Panc1 (cell line): Measurements from ENCODE around the gene ASL. TPM values are rescaled to one million over a fixed set of nuclear protein-coding genes. Genes with fewer than 3 reads are reported as not detected.
A peak's percentile ranks its signal among the peaks of the same experiment; 100 is the strongest.
"Not testable (repeated sequence)": the region's sequence is repeated elsewhere in the genome, so short reads cannot be mapped to it uniquely, and the experiment has no call there.

Experiments
- ATAC-seq: fragments of 200-7000 bp; cut with Tn5 transposase; 2 replicates; pipeline ENCODE4 v1.9.1; 2020; ENCODE audit warnings: mild to moderate bottlenecking, moderate library complexity
- BruUV-seq: library from RNA; stranded (reverse); fragments of 400-500 nt; replicated peaks from 2 replicates; lab custom pipeline; 2021; lab: Mats Ljungman, UMichigan
- CTCF ChIA-PET: fragments of 300-600 bp; sonication (Branson Sonifier 250); formaldehyde crosslinking; loops from one replicate; lab custom pipeline; 2022; ENCODE audit warnings: antibody characterized with exemption; lab: Charles Lee
- POLR2A ChIA-PET: fragments of 300-600 bp; sonication (Branson Sonifier 250); formaldehyde crosslinking; loops from one replicate; lab custom pipeline; 2022; ENCODE audit warnings: antibody characterized with exemption; lab: Charles Lee
- DNase-seq: peaks from one replicate; pipeline ENCODE4 v3.0.0-alpha.2; 2010; ENCODE audit warnings: low read depth, low spot score
- H3K27ac ChIP-seq: 2 replicates; pipeline ENCODE4 v1.5.1; 2011; ENCODE audit warnings: mild to moderate bottlenecking, low read length, inconsistent platforms
- H3K27me3 ChIP-seq: fragments of 200-500 bp; sonication (Bioruptor generic); 2 replicates; pipeline ENCODE4 v1.6.0; 2014; ENCODE audit warnings: low read length, inconsistent platforms; ENCODE audit not compliant: control insufficient read depth, insufficient read depth
- H3K36me3 ChIP-seq: fragments of 200-500 bp; sonication (Bioruptor generic); 2 replicates; pipeline ENCODE4 v1.5.1; 2014; ENCODE audit warnings: inconsistent platforms, mild to moderate bottlenecking, low read length, moderate library complexity; ENCODE audit not compliant: control insufficient read depth, insufficient read depth
- H3K4me1 ChIP-seq: 2 replicates; pipeline ENCODE4 v1.5.1; 2011; ENCODE audit warnings: inconsistent platforms, mild to moderate bottlenecking, low read length, moderate library complexity; ENCODE audit not compliant: control insufficient read depth, insufficient read depth
- H3K4me3 ChIP-seq, 2 experiments: 2 replicates each; pipeline ENCODE4 v1.5.1; 2011 to 2012; ENCODE audit warnings: low read depth in 2 of 2, low read length in 2 of 2, mild to moderate bottlenecking in 2 of 2, inconsistent platforms in 1 of 2, moderate library complexity in 1 of 2
- H3K9me3 ChIP-seq: fragments of 200-500 bp; sonication (Bioruptor generic); 2 replicates; pipeline ENCODE4 v1.5.1; 2014; ENCODE audit warnings: low read depth, mild to moderate bottlenecking, inconsistent platforms, low read length, moderate library complexity; ENCODE audit not compliant: control insufficient read depth, insufficient read depth
- CTCF ChIP-seq: fragments of 450-650 bp; IDR thresholded peaks from 2 replicates; pipeline ENCODE4 v1.5.1; 2017; ENCODE audit warnings: mild to moderate bottlenecking
- POLR2AphosphoS5 ChIP-seq: IDR thresholded peaks from 2 replicates; pipeline ENCODE4 v1.6.1; 2012; ENCODE audit warnings: mild to moderate bottlenecking, low read depth, low read length, moderate library complexity
- SIN3A ChIP-seq: IDR thresholded peaks from 2 replicates; pipeline ENCODE4 v1.6.1; 2012; ENCODE audit warnings: low read depth, mild to moderate bottlenecking, low read length, moderate library complexity, borderline replicate concordance; ENCODE audit not compliant: insufficient read depth
- TCF7L2 ChIP-seq: IDR thresholded peaks from 2 replicates; pipeline ENCODE4 v1.6.1; 2011; ENCODE audit warnings: mild to moderate bottlenecking, low read depth, low read length, inconsistent platforms
- in situ Hi-C: cut with HindIII; loops from 2 replicates; pipeline ENCODE4 v1.10.0; 2016; ENCODE audit warnings: low sequenced_read_pairs, low pct_unique_long_range_greater_than_20kb
- intact Hi-C: fragments of 100-400 bp; cut with micrococcal nuclease; formaldehyde crosslinking; loops from one replicate; pipeline ENCODE4 v1.10.0; 2022; ENCODE audit not compliant: unreplicated experiment
- total RNA-seq: library from RNA; stranded (reverse); gene quantifications from one replicate; pipeline ENCODE4 v1.2.1, GENCODE V29; 2021; ENCODE audit not compliant: unreplicated experiment
- TF ChIP-seq, protein P1 (sequence below), 2 experiments: IDR thresholded peaks; 2 replicates each; pipeline ENCODE4 v1.6.1; 2011 to 2012; ENCODE audit warnings: low read depth in 2 of 2, control low read depth in 1 of 2, low read length in 1 of 2, mild to moderate bottlenecking in 1 of 2, moderate library complexity in 1 of 2; ENCODE audit not compliant: insufficient read depth in 1 of 2

The ASL gene
- total RNA-seq, 1 experiment from 2014 or later = 34.3 TPM

DNA sequence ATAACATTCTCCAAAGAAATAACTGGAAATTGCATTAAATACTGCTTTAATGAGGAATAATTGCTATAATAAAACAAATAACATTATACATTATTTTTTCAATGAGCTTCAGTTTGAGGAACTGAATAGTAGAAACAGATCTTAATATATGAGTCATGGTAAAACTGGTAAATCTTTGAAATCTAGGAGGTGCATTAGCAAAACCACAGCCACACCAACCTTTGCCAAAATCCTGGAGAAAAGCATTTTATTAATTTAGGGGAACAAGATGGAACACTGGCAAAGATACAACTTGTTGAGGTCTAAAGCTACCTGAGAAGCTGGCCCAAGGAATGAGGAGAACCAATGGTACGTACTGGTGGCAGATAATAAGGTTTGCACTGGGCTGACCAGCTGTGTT lies 5.4 kb upstream of the ASL start:
- Histone ChIP-seq H3K27ac (no peak overlapping the region), H3K36me3 (no peaks in the 10 kb centered on the region), H3K27me3 (no peaks in the 10 kb centered on the region), H3K4me3 (no peak overlapping the region), H3K9me3 (no peaks in the 10 kb centered on the region), H3K4me1 (no peaks in the 10 kb centered on the region)
- DNase-seq (no peak), ATAC-seq (no peak)
- ChIA-PET POLR2A (no interaction called here), CTCF (interaction anchor here (0.5 kb wide), 1 partner anchor 449 kb away, joined by 11 read pairs; no protein-coding TSS in a partner anchor)
- TF ChIP-seq CTCF (no peak), POLR2AphosphoS5 (no peak), TCF7L2 (no peak), SIN3A (no peak)
- TF ChIP-seq, protein P1, sequence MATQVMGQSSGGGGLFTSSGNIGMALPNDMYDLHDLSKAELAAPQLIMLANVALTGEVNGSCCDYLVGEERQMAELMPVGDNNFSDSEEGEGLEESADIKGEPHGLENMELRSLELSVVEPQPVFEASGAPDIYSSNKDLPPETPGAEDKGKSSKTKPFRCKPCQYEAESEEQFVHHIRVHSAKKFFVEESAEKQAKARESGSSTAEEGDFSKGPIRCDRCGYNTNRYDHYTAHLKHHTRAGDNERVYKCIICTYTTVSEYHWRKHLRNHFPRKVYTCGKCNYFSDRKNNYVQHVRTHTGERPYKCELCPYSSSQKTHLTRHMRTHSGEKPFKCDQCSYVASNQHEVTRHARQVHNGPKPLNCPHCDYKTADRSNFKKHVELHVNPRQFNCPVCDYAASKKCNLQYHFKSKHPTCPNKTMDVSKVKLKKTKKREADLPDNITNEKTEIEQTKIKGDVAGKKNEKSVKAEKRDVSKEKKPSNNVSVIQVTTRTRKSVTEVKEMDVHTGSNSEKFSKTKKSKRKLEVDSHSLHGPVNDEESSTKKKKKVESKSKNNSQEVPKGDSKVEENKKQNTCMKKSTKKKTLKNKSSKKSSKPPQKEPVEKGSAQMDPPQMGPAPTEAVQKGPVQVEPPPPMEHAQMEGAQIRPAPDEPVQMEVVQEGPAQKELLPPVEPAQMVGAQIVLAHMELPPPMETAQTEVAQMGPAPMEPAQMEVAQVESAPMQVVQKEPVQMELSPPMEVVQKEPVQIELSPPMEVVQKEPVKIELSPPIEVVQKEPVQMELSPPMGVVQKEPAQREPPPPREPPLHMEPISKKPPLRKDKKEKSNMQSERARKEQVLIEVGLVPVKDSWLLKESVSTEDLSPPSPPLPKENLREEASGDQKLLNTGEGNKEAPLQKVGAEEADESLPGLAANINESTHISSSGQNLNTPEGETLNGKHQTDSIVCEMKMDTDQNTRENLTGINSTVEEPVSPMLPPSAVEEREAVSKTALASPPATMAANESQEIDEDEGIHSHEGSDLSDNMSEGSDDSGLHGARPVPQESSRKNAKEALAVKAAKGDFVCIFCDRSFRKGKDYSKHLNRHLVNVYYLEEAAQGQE (IDR thresholded peaks at IDR 0.05; ENCODE audit: insufficient read depth in 1 of 2, low read depth in 2 of 2, low read length in 1 of 2) = no peak
- in situ Hi-C loops (no loop called here), intact Hi-C loops (no loop called here)
- no TSS peak for BruUV-seq

DNA sequence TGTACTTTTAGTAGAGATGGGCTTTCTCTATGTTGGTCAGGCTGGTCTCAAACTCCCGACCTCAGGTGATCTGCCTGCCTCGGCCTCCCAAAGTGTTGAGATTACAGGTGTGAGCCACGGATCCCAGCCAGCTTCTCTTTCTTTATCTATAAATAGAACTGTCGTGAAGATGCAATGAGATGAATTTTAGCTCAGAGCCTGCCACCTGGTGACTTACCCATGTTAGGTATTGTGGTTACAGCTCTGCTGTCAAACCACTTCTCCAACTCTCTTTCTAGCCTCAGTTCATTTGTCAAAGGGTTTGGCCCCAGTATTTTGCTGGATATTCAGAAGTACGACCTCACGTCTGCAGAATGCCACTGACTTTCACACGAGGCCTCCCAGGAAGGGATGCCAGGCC lies 3.4 kb upstream of the ASL start:
- H3K4me3 ChIP-seq, H3K4me1 ChIP-seq, BruUV-seq, in situ Hi-C loops, DNase-seq, H3K36me3 ChIP-seq, H3K27ac ChIP-seq, POLR2A ChIA-PET, ATAC-seq, H3K27me3 ChIP-seq, intact Hi-C loops, H3K9me3 ChIP-seq: not testable (repeated sequence)
- CTCF ChIA-PET = interaction anchor here (0.6 kb wide), 1 partner anchor 40 kb away, joined by 11 read pairs; no protein-coding TSS in a partner anchor

DNA sequence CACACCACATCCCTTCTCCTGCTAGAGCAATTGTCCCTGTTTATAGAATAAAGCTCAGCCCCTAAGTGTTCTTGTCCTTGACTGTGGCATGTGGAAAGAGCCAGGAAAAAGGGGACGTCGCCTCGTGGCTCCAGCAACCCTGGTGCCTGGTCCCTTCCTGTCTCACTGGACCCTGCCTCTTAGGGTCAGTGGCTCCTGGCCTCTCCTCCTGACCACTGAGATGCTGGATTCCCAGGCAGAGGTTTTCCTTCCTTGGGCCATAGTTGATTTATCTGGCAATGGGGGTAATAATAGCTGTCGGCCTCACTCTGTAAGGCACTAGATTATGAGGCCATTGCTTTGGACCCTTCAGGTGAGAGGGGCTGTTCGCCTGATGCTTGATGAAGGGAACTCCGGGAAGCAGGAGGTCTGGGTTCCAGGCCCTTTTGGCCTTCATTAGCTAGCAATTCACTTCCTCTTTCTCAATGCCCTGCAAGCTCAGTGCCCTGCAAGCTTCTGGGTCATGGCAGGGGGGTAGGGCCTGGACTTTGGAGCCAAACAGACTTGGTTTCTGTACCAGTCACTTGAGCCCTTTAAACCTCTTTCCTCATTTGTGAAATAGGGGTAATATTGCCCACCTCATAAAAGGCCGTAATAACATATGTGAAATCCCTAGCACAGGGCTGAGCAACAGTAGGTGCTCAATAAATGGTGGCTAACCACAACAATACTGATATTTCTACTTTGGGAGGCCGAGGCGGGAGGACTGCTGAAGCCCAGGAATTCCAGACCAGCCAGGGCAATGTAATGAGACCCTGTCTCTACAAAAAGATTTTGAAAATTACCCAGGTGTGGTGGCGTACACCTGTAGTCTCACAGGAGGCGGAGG lies 1.1 kb downstream of the ASL start:
- no peak for TF ChIP-seq POLR2AphosphoS5
- TF ChIP-seq CTCF = no peak
- no peak for TF ChIP-seq TCF7L2
- TF ChIP-seq, protein P1 (IDR thresholded peaks at IDR 0.05; ENCODE audit: insufficient read depth in 1 of 2, low read depth in 2 of 2, low read length in 1 of 2) = no peak
- no peak for TF ChIP-seq SIN3A
- POLR2A ChIA-PET = no interaction called here
- H3K4me3 ChIP-seq = peak overlapping the region; percentile 67 to 92
- DNase-seq = no peak
- H3K9me3 ChIP-seq = no peaks in the 10 kb centered on the region
- CTCF ChIA-PET = no interaction called here
- intact Hi-C loops = no loop called here
- H3K36me3 ChIP-seq = no peaks in the 10 kb centered on the region
- H3K27ac ChIP-seq = peak overlapping the region; percentile 84
- no peaks in the 10 kb centered on the region for H3K27me3 ChIP-seq
- H3K4me1 ChIP-seq = peaks cover 7% of the 10 kb centered on the region
- ATAC-seq = no peak
- in situ Hi-C loops = no loop called here
- BruUV-seq = no TSS peak
